Body of pancreas (tissue), 4 donors: Measurements from ENCODE around the gene NOTCH2. TPM values are rescaled to one million over a fixed set of nuclear protein-coding genes. Genes with fewer than 3 reads are reported as not detected.

ENCODE experiments used
- ATAC-seq: fragments of 150-250 bp; one replicate; pipeline ENCODE4 v1.9.1; 2016
- DNase-seq, 4 donors: peaks; one replicate each; pipeline ENCODE4 v3.0.0-alpha.2; 2019
- H3K27ac ChIP-seq, 4 donors: fragments of 200-600 bp; sonication (generic); 1 replicate in 3 of 4; 2 replicates in 1 of 4; pipeline versions ENCODE4 v1.5.1 to v1.6.1; 2016 to 2019; ENCODE audit warnings: mild to moderate bottlenecking in 1 of 4, mixed read lengths in 1 of 4, moderate library complexity in 1 of 4
- H3K27me3 ChIP-seq, 2 donors: fragments of 200-600 bp; sonication (generic); one replicate each; pipeline ENCODE4 v1.6.0; 2016; ENCODE audit warnings: mild to moderate bottlenecking in 1 of 2
- H3K36me3 ChIP-seq, 2 donors: fragments of 200-600 bp; sonication (generic); replicated peaks in 1 of 2; 2 replicates each; pipeline ENCODE4 v1.5.1; 2016; ENCODE audit warnings: low read depth in 2 of 2; ENCODE audit not compliant: insufficient read depth in 1 of 2
- H3K4me1 ChIP-seq: fragments of 200-600 bp; sonication (generic); one replicate; pipeline ENCODE4 v1.6.0; 2016
- H3K4me3 ChIP-seq, 2 donors: fragments of 200-600 bp; sonication (generic); 1 replicate in 1 of 2; 2 replicates in 1 of 2; pipeline ENCODE4 v1.5.1; 2016 to 2019
- H3K9me3 ChIP-seq, 3 donors: fragments of 200-600 bp; sonication (generic); 1 replicate in 2 of 3; 2 replicates in 1 of 3; pipeline ENCODE4 v1.5.1; 2016
- POLR2A ChIP-seq, 3 donors: fragments of 450-650 bp; IDR thresholded peaks; one replicate each; pipeline ENCODE4 v1.6.1; 2016; ENCODE audit warnings: antibody characterized with exemption in 3 of 3, mild to moderate bottlenecking in 2 of 3
- WGBS, 2 donors: methylation state at CpG; one replicate each; pipeline ENCODE4 v1.1.5; 2017; 5-methylcytosine and 5-hydroxymethylcytosine counted together
- intact Hi-C: fragments of 100-400 bp; cut with DNase I; formaldehyde crosslinking; loops from one replicate; pipeline ENCODE4 v1.15.1; 2023
- total RNA-seq, 2 donors: library from RNA; depleted of rRNA; stranded (reverse); fragments of >200 nt; gene quantifications; one replicate each; pipeline ENCODE4 v1.1.0, GENCODE V29; 2016
- TF ChIP-seq, protein P1 (sequence below), 7 experiments: fragments of 450-650 bp in 4 of 7; fragments of 200-600 bp in 3 of 7; sonication (generic) in 3 of 7; IDR thresholded peaks; one replicate each; pipeline ENCODE4 v1.5.1; 2016 to 2019; ENCODE audit warnings: antibody characterized with exemption in 7 of 7

The NOTCH2 gene
- total RNA-seq, 2 donors from 2014 or later: 39.6 to 65.9 TPM

DNA sequence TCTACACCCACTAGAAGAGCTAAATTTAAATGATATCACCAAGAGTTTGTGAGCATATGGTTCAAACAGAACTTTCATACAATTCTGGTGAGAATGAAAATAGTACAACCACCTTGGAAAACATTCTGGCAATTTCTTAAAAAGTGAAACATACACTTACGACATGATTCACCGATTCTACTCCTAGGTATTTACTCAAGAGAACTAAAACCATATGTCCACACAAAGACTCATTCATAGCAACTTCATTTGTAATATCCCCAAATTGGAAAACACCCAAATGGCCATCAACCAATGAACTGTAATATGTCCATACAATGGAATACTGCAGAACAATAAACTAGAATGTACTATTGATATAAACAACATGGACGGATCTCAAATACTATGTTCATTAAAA is 122.0 kb downstream of the NOTCH2 start:
- Histone ChIP-seq H3K9me3 (no peaks in the 10 kb centered on the region), H3K4me3 (no peak overlapping the region), H3K4me1 (no peaks in the 10 kb centered on the region), H3K27me3 (no peaks in the 10 kb centered on the region), H3K36me3 (peaks cover 0 to 8% of the 10 kb centered on the region in 2 donors), H3K27ac (no peak overlapping the region)
- DNase-seq (no peak), ATAC-seq (no peak)
- TF ChIP-seq, protein P1, sequence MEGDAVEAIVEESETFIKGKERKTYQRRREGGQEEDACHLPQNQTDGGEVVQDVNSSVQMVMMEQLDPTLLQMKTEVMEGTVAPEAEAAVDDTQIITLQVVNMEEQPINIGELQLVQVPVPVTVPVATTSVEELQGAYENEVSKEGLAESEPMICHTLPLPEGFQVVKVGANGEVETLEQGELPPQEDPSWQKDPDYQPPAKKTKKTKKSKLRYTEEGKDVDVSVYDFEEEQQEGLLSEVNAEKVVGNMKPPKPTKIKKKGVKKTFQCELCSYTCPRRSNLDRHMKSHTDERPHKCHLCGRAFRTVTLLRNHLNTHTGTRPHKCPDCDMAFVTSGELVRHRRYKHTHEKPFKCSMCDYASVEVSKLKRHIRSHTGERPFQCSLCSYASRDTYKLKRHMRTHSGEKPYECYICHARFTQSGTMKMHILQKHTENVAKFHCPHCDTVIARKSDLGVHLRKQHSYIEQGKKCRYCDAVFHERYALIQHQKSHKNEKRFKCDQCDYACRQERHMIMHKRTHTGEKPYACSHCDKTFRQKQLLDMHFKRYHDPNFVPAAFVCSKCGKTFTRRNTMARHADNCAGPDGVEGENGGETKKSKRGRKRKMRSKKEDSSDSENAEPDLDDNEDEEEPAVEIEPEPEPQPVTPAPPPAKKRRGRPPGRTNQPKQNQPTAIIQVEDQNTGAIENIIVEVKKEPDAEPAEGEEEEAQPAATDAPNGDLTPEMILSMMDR (IDR thresholded peaks at IDR 0.05): no peak
- no peak for TF ChIP-seq POLR2A (IDR thresholded peaks at IDR 0.05)
- intact Hi-C loops: no loop called here
- 36 to 58% methylated on average over 3 of the region's 3 CpGs for WGBS, 2 donors

GRCh38 chr1:119946724-119947123 is 122.7 kb downstream of the NOTCH2 start:
- Histone ChIP-seq H3K9me3 (no peaks in the 10 kb centered on the region), H3K27me3 (no peaks in the 10 kb centered on the region), H3K4me3 (no peak overlapping the region), H3K27ac (no peak overlapping the region), H3K4me1 (no peaks in the 10 kb centered on the region), H3K36me3 (peaks cover 0 to 8% of the 10 kb centered on the region in 2 donors)
- ATAC-seq (no peak), DNase-seq (no peak)
- no peak for TF ChIP-seq POLR2A (IDR thresholded peaks at IDR 0.05)
- TF ChIP-seq, protein P1 (IDR thresholded peaks at IDR 0.05): no peak
- intact Hi-C loops: no loop called here
- 44 to 58% methylated on average over 1 of the region's 1 CpG for WGBS, 2 donors

DNA sequence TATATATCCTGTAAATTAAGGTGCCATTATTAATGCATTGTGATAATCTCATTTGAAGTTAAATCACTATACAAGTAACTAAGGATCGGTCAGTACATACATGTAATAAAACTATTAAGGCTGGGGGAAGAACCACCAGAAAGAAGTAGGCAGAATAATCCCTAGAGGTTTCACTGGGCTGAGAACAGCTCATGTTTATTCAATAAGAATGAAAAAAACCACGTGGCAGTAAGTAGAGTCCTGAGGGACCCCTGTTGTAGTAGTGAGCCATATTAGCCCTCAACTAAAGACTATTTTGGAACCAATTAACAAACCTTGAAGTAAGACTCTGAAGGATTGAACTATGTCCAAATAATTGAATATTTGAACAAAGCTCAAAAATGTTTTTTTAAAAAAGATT is 126.2 kb downstream of the NOTCH2 start:
- intact Hi-C loops: no loop called here
- H3K27ac ChIP-seq: no peak overlapping the region
- no peak for DNase-seq
- no peaks in the 10 kb centered on the region for H3K4me1 ChIP-seq
- peaks cover 0 to 3% of the 10 kb centered on the region in 2 donors for H3K36me3 ChIP-seq
- WGBS, 2 donors: 72 to 81% methylated on average over 2 of the region's 2 CpGs
- H3K4me3 ChIP-seq: no peak overlapping the region
- TF ChIP-seq, protein P1 (IDR thresholded peaks at IDR 0.05): no peak
- TF ChIP-seq POLR2A (IDR thresholded peaks at IDR 0.05): no peak
- H3K27me3 ChIP-seq: no peaks in the 10 kb centered on the region
- no peak for ATAC-seq
- no peaks in the 10 kb centered on the region for H3K9me3 ChIP-seq

DNA sequence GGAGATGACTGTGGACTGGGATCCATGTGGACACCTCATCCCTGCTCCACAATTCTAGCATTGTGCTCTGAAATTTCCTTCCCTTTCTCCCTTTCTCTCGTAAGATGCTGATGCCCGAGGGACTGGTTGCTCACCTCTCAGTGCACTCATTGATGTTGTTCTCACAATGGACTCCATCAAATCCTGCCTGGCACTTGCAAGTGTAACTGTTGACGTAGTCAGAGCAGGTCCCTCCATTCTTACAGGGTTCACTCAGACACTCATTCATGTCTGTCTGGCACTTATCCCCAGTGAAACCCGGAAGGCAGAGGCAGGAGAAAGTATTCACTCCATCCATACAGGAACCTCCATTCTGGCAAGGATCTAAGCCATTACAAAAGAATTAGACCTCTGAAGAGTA is 128.1 kb downstream of the NOTCH2 start:
- H3K4me3 ChIP-seq: no peak overlapping the region
- intact Hi-C loops: no loop called here
- 84 to 93% methylated on average over 4 of the region's 4 CpGs for WGBS, 2 donors
- H3K9me3 ChIP-seq: no peaks in the 10 kb centered on the region
- peaks cover 0 to 9% of the 10 kb centered on the region in 2 donors for H3K36me3 ChIP-seq
- TF ChIP-seq, protein P1 (IDR thresholded peaks at IDR 0.05): no peak
- no peak for TF ChIP-seq POLR2A (IDR thresholded peaks at IDR 0.05)
- no peak for DNase-seq
- no peak overlapping the region for H3K27ac ChIP-seq
- peaks cover 4% of the 10 kb centered on the region for H3K4me1 ChIP-seq
- ATAC-seq: no peak
- H3K27me3 ChIP-seq: no peaks in the 10 kb centered on the region

GRCh38 chr1:119940697-119941096 is 128.8 kb downstream of the NOTCH2 start:
- no peak for TF ChIP-seq POLR2A (IDR thresholded peaks at IDR 0.05)

More at GRCh38 chr1:119940697-119941096, 128.8 kb downstream of the NOTCH2 start:
- no peak overlapping the region for H3K27ac ChIP-seq
- DNase-seq: no peak
- no peak for ATAC-seq
- peaks cover 0 to 9% of the 10 kb centered on the region in 2 donors for H3K36me3 ChIP-seq
- no peaks in the 10 kb centered on the region for H3K27me3 ChIP-seq
- intact Hi-C loops: no loop called here
- no peaks in the 10 kb centered on the region for H3K9me3 ChIP-seq
- no peak overlapping the region for H3K4me3 ChIP-seq
- peaks cover 11% of the 10 kb centered on the region for H3K4me1 ChIP-seq
